Epithelial cell of proximal tubule (primary cell): Measurements from ENCODE around the gene CSDE1. TPM values are rescaled to one million over a fixed set of nuclear protein-coding genes. Genes with fewer than 3 reads are reported as not detected.

Source experiments
- DNase-seq: peaks from one replicate; pipeline ENCODE4 v3.0.0-alpha.2; 2011; ENCODE audit warnings: low read depth
- H3K4me3 ChIP-seq: 2 replicates; pipeline ENCODE4 v1.5.1; 2011; ENCODE audit warnings: low read depth, mild to moderate bottlenecking, low read length
- total RNA-seq: library from RNA; depleted of rRNA; stranded (reverse); fragments of >200 nt; gene quantifications from 2 replicates; pipeline ENCODE4 v1.2.3, GENCODE V29; 2015
- TF ChIP-seq, protein P1 (sequence below): conservative IDR thresholded peaks from 2 replicates; pipeline ENCODE4 v1.5.1; 2012; ENCODE audit warnings: low read depth, mild to moderate bottlenecking, low read length

The CSDE1 gene
- total RNA-seq, 1 donor from 2014 or later: 294 TPM

DNA sequence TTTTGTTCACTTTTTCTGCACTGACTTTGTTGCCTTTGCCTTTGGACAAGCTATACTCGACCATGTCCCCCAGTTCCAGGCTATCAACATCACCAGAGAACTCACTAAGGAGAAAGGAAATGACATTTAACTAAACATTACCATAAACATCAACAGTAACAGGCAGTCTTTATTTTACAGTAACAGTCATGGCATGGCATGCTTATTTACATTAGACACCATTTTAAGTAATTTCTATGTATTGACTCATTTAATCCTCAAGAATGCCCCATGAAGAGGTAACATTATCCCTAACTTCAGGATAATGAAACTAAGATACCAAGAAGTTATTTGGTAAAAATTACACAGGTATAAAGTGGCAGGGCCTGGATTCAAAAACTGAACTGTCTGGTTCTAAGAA lies 32.6 kb downstream of the CSDE1 start:
- H3K4me3 ChIP-seq: no peak overlapping the region
- TF ChIP-seq, protein P1, sequence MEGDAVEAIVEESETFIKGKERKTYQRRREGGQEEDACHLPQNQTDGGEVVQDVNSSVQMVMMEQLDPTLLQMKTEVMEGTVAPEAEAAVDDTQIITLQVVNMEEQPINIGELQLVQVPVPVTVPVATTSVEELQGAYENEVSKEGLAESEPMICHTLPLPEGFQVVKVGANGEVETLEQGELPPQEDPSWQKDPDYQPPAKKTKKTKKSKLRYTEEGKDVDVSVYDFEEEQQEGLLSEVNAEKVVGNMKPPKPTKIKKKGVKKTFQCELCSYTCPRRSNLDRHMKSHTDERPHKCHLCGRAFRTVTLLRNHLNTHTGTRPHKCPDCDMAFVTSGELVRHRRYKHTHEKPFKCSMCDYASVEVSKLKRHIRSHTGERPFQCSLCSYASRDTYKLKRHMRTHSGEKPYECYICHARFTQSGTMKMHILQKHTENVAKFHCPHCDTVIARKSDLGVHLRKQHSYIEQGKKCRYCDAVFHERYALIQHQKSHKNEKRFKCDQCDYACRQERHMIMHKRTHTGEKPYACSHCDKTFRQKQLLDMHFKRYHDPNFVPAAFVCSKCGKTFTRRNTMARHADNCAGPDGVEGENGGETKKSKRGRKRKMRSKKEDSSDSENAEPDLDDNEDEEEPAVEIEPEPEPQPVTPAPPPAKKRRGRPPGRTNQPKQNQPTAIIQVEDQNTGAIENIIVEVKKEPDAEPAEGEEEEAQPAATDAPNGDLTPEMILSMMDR: no peak
- DNase-seq: no peak

DNA sequence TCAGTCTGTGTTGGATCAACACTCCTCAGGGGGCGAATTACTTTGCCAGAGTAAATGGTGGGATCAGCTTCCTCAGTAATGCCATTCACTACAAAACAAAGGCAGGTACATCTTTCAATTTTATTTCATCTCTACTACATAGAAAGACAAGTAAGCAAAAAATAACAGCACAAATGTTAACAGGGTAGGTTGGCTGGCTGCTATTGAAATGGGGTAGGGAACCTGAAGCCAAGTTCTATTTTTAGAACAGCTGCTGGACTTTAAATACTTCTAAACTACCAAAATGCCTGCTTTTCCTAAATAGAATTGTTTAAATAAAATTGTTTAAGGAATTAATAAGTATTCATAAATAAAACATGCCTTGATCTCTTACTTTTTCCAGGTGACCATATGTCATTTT lies 33.9 kb downstream of the CSDE1 start:
- TF ChIP-seq, protein P1: no peak
- H3K4me3 ChIP-seq: no peak overlapping the region
- no peak for DNase-seq

DNA sequence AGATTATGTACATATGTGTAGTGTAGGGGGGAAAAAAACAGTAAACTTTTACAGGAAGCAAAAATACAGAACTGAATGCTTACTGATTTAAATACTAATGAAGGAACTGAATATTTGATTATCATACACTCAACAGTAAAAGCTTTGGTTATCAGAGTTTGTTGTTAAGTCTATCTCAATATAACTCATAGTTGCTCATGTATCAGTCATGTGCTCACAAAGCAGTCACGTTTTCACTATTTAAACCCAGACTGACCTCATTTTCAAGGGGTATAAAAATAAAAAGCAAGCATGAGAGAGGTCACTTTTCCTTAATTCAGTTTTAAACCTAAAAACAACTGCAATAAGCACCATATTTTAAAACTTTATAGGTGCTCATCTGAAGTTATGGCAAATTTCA lies 34.3 kb downstream of the CSDE1 start:
- TF ChIP-seq, protein P1: no peak
- no peak overlapping the region for H3K4me3 ChIP-seq
- no peak for DNase-seq

DNA sequence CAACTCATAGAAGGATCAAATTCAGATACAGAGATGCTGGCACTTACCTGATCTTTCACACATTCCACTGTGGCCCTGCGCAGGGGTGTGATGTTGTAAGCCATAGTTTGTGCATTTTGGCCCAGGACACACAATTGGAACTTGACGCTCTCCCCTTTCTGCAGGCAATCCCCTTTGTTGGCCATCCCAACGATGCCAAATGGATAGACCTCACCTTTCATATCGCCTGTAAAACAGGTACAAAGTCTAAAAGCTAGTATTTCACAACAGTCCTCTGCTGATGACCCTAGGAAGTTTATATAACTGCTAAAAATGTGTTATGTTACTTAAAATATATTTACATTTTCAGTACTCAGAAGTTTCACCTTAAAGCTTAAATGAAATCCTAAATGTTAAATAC lies 37.3 kb downstream of the CSDE1 start:
- TF ChIP-seq, protein P1: no peak
- H3K4me3 ChIP-seq: no peak overlapping the region
- no peak for DNase-seq

DNA sequence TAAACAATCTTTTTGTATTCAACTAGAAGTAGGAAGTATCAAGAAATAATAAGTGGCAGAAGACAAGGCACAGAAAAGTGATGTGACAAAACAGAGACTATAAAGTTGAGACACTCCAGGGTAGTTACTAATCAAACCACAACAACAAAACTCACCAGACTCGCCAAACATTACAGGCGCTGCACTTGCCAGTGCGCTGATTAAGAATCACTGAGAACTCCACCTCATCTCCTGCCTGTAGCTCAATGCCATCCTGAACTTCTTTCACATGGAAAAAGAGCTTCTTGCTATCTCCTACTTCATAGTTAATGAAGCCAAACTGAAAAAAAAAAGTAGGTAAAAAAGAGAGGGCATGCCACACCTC lies 38.4 kb downstream of the CSDE1 start:
- TF ChIP-seq, protein P1: no peak
- no peak for DNase-seq
- no peak overlapping the region for H3K4me3 ChIP-seq

DNA sequence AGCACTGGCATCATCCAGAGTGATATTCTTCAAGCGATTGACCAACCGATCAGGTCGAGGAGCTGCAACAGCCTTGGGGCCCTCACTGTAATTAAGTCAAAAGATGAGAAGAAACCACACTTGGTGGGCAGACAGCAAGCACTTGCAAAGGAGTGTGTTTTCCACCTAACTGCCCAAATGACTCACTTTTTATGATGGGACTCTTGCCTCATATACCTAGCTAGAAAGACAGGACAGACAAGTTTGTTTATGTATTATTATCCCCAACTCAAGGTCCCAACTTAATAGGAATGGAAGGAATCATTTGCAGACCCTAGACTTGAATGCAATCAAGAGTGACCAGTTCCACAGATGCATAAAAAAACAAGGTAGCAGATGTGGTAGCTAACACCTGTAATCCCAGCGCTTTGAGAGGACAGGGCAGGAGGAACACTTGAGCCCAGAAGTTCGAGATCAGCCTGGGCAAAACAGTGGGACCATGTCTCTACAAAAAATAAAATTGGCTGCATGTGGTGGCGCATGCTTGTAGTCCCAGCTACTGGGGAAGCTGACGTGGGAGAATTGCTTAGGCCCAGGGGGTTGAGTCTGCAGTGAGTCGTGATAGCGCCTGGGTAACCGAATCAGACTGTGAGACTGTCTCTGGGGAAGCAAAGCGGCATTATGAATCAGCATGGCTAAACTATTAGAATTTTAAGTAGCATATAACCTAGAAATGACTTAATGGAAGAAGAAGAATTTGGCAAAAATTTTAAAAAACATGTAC lies 38.9 kb downstream of the CSDE1 start:
- TF ChIP-seq, protein P1: no peak
- no peak overlapping the region for H3K4me3 ChIP-seq
- DNase-seq: no peak
